OCI-LY7 (cell line): Measurements from ENCODE around the gene BCAN. TPM values are rescaled to one million over a fixed set of nuclear protein-coding genes. Genes with fewer than 3 reads are reported as not detected.

Experiments
- BruUV-seq: library from RNA; stranded (reverse); fragments of 400-500 nt; replicated peaks from 2 replicates; lab custom pipeline; 2021; lab: Mats Ljungman, UMichigan
- CTCF ChIA-PET: fragments of 300-600 bp; sonication (Branson Sonifier 250); formaldehyde crosslinking; loops from one replicate; lab custom pipeline; 2022; ENCODE audit warnings: antibody characterized with exemption; ENCODE audit not compliant: unreplicated experiment; lab: Charles Lee
- POLR2A ChIA-PET: fragments of 300-600 bp; sonication (Branson Sonifier 250); formaldehyde crosslinking; loops from one replicate; lab custom pipeline; 2022; ENCODE audit warnings: antibody characterized with exemption; lab: Charles Lee
- DNase-seq: peaks from one replicate; pipeline ENCODE4 v3.0.0-alpha.2; 2015; ENCODE audit warnings: low spot score
- H2AFZ ChIP-seq: fragments of 200-600 bp; sonication (generic), shearing (Covaris generic); 2 replicates; pipeline ENCODE4 v1.6.1; 2014; ENCODE audit warnings: mild to moderate bottlenecking, antibody characterized with exemption, low read length, moderate library complexity
- H3K27ac ChIP-seq: fragments of 200-600 bp; sonication (generic); 2 replicates; pipeline ENCODE4 v1.5.1; 2014; ENCODE audit warnings: mixed run types, low read depth, mild to moderate bottlenecking, moderate library complexity, low read length, inconsistent platforms; ENCODE audit not compliant: poor library complexity, severe bottlenecking
- H3K36me3 ChIP-seq: fragments of 200-600 bp; sonication (generic); 2 replicates; pipeline ENCODE4 v1.6.1; 2014; ENCODE audit warnings: mild to moderate bottlenecking, antibody characterized with exemption, low read length, moderate library complexity, mixed read lengths; ENCODE audit not compliant: insufficient read depth
- H3K4me1 ChIP-seq: fragments of 200-600 bp; sonication (generic); 2 replicates; pipeline ENCODE4 v1.5.1; 2014; ENCODE audit warnings: mild to moderate bottlenecking, low read length; ENCODE audit not compliant: insufficient read depth, poor library complexity, severe bottlenecking
- H3K4me2 ChIP-seq: fragments of 200-600 bp; sonication (generic); 2 replicates; pipeline ENCODE4 v1.6.1; 2014; ENCODE audit warnings: mild to moderate bottlenecking, low read length
- H3K4me3 ChIP-seq: fragments of 200-600 bp; sonication (generic); 2 replicates; pipeline ENCODE4 v1.5.1; 2014; ENCODE audit warnings: mild to moderate bottlenecking, low read depth, low read length; ENCODE audit not compliant: poor library complexity, severe bottlenecking
- H3K79me2 ChIP-seq: fragments of 200-600 bp; sonication (generic); 2 replicates; pipeline ENCODE4 v1.6.1; 2016; ENCODE audit warnings: low read depth, mild to moderate bottlenecking, low read length, moderate library complexity, mixed read lengths; ENCODE audit not compliant: insufficient read depth
- H3K9me2 ChIP-seq: fragments of 200-600 bp; sonication (generic); 2 replicates; pipeline ENCODE4 v1.6.1; 2016; ENCODE audit warnings: mild to moderate bottlenecking, low read length, mixed read lengths; ENCODE audit not compliant: insufficient read depth
- H3K9me3 ChIP-seq: fragments of 200-600 bp; sonication (generic); 2 replicates; pipeline ENCODE4 v1.6.1; 2014; ENCODE audit warnings: mild to moderate bottlenecking, mixed run types, low read length, mixed read lengths
- H4K20me1 ChIP-seq: fragments of 200-600 bp; sonication (generic); 2 replicates; pipeline ENCODE4 v1.6.1; 2014; ENCODE audit warnings: mild to moderate bottlenecking, antibody characterized with exemption, low read length, moderate library complexity, mixed read lengths; ENCODE audit not compliant: insufficient read depth
- EZH2phosphoT487 ChIP-seq: fragments of 200-600 bp; sonication (generic); IDR thresholded peaks from 2 replicates; pipeline ENCODE4 v1.6.1; 2018; ENCODE audit warnings: low read depth, borderline replicate concordance, mild to moderate bottlenecking, mixed run types, antibody characterized with exemption, low read length, moderate library complexity, mixed read lengths
- intact Hi-C: fragments of 100-400 bp; cut with micrococcal nuclease; formaldehyde crosslinking; loops from one replicate; pipeline ENCODE4 v1.10.0; 2022; ENCODE audit not compliant: unreplicated experiment
- total RNA-seq, 2 experiments: library from RNA; depleted of rRNA in 1 of 2; stranded (reverse); fragments of >200 nt in 1 of 2; shearing (Covaris generic) in 1 of 2; gene quantifications; 2 replicates each; pipeline ENCODE4 v1.2.3, GENCODE V29; 2014 to 2022
- TF ChIP-seq, protein P1 (sequence below): fragments of 200-600 bp; sonication (generic); conservative IDR thresholded peaks from 2 replicates; pipeline ENCODE4 v1.5.1; 2014; ENCODE audit warnings: mild to moderate bottlenecking, antibody characterized with exemption, low read length, moderate library complexity, mixed read lengths

The BCAN gene
- total RNA-seq, 2 experiments from 2014 or later, result not detected

DNA sequence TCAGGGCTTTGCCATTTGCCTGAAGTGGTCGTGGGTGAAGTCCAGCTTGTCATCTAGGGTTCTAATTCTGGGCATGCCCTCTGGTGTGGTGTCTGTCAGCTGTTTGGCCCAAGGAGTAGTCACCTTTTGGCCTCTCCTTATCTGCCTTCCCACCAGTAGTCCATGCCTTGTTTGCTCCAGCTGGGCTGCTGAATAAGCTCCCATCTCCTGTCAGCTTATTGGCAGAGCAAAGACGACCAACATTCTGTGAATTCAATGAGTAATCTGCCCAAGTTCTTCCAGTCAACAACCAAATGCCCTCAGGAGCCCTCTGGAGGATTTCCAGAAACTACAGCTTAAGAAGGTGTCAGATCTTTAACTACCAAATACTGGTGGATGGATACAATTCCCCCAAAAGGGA, 7.0 kb downstream of the BCAN start:
- Histone ChIP-seq H3K4me1 (no peaks in the 10 kb centered on the region), H3K79me2 (no peaks in the 10 kb centered on the region), H3K27ac (no peak overlapping the region), H4K20me1 (no peaks in the 10 kb centered on the region), H3K4me3 (no peak overlapping the region), H2AFZ (no peak overlapping the region), H3K9me3 (no peaks in the 10 kb centered on the region), H3K36me3 (no peaks in the 10 kb centered on the region), H3K9me2 (no peaks in the 10 kb centered on the region), H3K4me2 (no peak overlapping the region)
- no TSS peak for BruUV-seq
- DNase-seq, result no peak
- intact Hi-C loops, result no loop called here
- ChIA-PET CTCF (interaction anchor here (0.7 to 1.6 kb wide), 3 partner anchors 9 to 41 kb away, joined by 3 to 4 read pairs (median 4); no protein-coding TSS in a partner anchor), POLR2A (interaction anchor here (0.9 kb wide), 1 partner anchor 11 kb away, joined by 4 read pairs; no protein-coding TSS in a partner anchor)
- TF ChIP-seq, protein P1, sequence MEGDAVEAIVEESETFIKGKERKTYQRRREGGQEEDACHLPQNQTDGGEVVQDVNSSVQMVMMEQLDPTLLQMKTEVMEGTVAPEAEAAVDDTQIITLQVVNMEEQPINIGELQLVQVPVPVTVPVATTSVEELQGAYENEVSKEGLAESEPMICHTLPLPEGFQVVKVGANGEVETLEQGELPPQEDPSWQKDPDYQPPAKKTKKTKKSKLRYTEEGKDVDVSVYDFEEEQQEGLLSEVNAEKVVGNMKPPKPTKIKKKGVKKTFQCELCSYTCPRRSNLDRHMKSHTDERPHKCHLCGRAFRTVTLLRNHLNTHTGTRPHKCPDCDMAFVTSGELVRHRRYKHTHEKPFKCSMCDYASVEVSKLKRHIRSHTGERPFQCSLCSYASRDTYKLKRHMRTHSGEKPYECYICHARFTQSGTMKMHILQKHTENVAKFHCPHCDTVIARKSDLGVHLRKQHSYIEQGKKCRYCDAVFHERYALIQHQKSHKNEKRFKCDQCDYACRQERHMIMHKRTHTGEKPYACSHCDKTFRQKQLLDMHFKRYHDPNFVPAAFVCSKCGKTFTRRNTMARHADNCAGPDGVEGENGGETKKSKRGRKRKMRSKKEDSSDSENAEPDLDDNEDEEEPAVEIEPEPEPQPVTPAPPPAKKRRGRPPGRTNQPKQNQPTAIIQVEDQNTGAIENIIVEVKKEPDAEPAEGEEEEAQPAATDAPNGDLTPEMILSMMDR, result no peak
- TF ChIP-seq EZH2phosphoT487, result no peak

DNA sequence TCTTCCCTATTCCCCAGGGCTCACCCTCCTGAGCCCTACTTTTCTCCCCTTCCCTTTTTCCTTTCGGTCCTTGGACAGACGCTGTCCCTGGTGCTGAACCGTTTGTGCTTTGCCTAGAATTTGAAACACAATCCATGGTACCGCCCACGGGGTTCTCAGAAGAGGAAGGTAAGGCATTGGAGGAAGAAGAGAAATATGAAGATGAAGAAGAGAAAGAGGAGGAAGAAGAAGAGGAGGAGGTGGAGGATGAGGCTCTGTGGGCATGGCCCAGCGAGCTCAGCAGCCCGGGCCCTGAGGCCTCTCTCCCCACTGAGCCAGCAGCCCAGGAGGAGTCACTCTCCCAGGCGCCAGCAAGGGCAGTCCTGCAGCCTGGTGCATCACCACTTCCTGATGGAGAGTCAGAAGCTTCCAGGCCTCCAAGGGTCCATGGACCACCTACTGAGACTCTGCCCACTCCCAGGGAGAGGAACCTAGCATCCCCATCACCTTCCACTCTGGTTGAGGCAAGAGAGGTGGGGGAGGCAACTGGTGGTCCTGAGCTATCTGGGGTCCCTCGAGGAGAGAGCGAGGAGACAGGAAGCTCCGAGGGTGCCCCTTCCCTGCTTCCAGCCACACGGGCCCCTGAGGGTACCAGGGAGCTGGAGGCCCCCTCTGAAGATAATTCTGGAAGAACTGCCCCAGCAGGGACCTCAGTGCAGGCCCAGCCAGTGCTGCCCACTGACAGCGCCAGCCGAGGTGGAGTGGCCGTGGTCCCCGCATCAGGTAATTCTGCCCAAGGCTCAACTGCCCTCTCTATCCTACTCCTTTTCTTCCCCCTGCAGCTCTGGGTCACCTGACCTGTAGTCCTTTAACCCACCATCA, 10.4 kb downstream of the BCAN start:
- CTCF ChIA-PET, result no interaction called here
- Histone ChIP-seq H3K4me3 (no peak overlapping the region), H3K9me2 (no peaks in the 10 kb centered on the region), H3K4me1 (no peaks in the 10 kb centered on the region), H3K79me2 (no peaks in the 10 kb centered on the region), H3K9me3 (no peaks in the 10 kb centered on the region), H3K36me3 (no peaks in the 10 kb centered on the region), H2AFZ (no peak overlapping the region), H4K20me1 (no peaks in the 10 kb centered on the region), H3K27ac (no peak overlapping the region), H3K4me2 (no peak overlapping the region)
- POLR2A ChIA-PET, result no interaction called here
- no peak for TF ChIP-seq EZH2phosphoT487
- TF ChIP-seq, protein P1, result no peak
- BruUV-seq, result no TSS peak
- DNase-seq, result no peak
- intact Hi-C loops, result no loop called here

DNA sequence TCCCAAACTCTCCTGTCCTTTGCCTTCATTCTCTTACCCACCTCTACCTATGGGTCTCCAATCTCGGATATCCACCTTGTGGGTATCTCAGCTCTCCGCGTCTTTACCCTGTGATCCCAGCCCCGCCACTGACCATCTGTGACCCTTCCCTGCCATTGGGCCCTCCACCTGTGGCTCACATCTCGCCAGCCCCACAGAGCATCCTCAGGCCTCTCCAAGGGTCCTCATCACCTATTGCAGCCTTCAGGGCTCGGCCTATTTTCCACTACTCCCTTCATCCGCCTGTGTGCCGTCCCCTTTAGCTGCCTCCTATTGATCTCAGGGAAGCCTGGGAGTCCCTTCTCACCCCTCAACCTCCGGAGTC, 11.1 kb downstream of the BCAN start:
- no peak for TF ChIP-seq EZH2phosphoT487
- TF ChIP-seq, protein P1, result no peak
- no peak overlapping the region for H3K4me3 ChIP-seq
- no peaks in the 10 kb centered on the region for H3K79me2 ChIP-seq
- H3K9me3 ChIP-seq, result no peaks in the 10 kb centered on the region
- BruUV-seq, result no TSS peak
- H2AFZ ChIP-seq, result no peak overlapping the region
- H3K9me2 ChIP-seq, result no peaks in the 10 kb centered on the region
- no peak overlapping the region for H3K4me2 ChIP-seq
- no peaks in the 10 kb centered on the region for H3K36me3 ChIP-seq
- ChIA-PET POLR2A (no interaction called here), CTCF (no interaction called here)
- H4K20me1 ChIP-seq, result no peaks in the 10 kb centered on the region
- intact Hi-C loops, result no loop called here
- no peak for DNase-seq
- H3K4me1 ChIP-seq, result peaks cover 5% of the 10 kb centered on the region
- H3K27ac ChIP-seq, result no peak overlapping the region
